ENCODE data around the gene HFE. TPM values are rescaled to one million over a fixed set of nuclear protein-coding genes. Genes with fewer than 3 reads are reported as not detected.

Gene HFE
- total RNA-seq, 1 experiment from 2014 or later, result 7.8 TPM

- Histone ChIP-seq H3K4me1 (ENCODE audit: insufficient read depth, low read length, poor library complexity, severe bottlenecking) (peaks cover 20% of the 10 kb centered on the region), H3K4me3 (ENCODE audit: low read depth, low read length, poor library complexity, severe bottlenecking) (peak overlapping the region; percentile 78), H3K27me3 (replicated peaks; ENCODE audit: insufficient read depth, low read depth, low read length, poor library complexity) (no peaks in the 10 kb centered on the region), H3K9me3 (ENCODE audit: low read depth, low read length, poor library complexity, severe bottlenecking) (no peaks in the 10 kb centered on the region), H3K36me3 (ENCODE audit: insufficient read depth, low read length, poor library complexity, severe bottlenecking) (no peaks in the 10 kb centered on the region), H3K27ac (ENCODE audit: low read depth, low read length, poor library complexity, severe bottlenecking) (peak overlapping the region; percentile 96)
- no TSS peak for BruUV-seq (replicated peaks)
- peak; percentile 30 for DNase-seq (ENCODE audit: low spot score)
- POLR2A ChIA-PET (ENCODE audit: low non-redundant PET), result interaction anchor here (0.6 kb wide), 1 partner anchor 70 kb away, joined by 3 read pairs; a partner anchor contains a TSS
- TF ChIP-seq EZH2 (IDR thresholded peaks at IDR 0.05; ENCODE audit: borderline replicate concordance, low read depth, low read length, poor library complexity, severe bottlenecking), result no peak
- TF ChIP-seq CTCF (conservative IDR thresholded peaks at IDR 0.05; ENCODE audit: low read depth, low read length), result no peak
- intact Hi-C loops (cut with micrococcal nuclease; ENCODE audit: unreplicated experiment), result loop anchor here (2.0 to 10.0 kb wide), 2 partner anchors 21 to 501 kb away; a partner anchor contains a TSS
- CTCF ChIA-PET, result no interaction called here
These were observed 33.0 kb upstream of the HFE start for GRCh38 chr6:26053992-26054780.

GRCh38 chr6:26054781-26055718, 32.2 kb upstream of the HFE start:
- peak; percentile 96 for DNase-seq (ENCODE audit: low spot score)
- ChIA-PET CTCF (no interaction called here), POLR2A (ENCODE audit: low non-redundant PET) (interaction anchor here (0.6 to 0.7 kb wide), 3 partner anchors 8 to 24 kb away, joined by 3 read pairs; a partner anchor contains a TSS)
- intact Hi-C loops (cut with micrococcal nuclease; ENCODE audit: unreplicated experiment), result loop anchor here (2.0 to 10.0 kb wide), 3 partner anchors 22 to 500 kb away; a partner anchor contains a TSS
- no TSS peak for BruUV-seq (replicated peaks)
- peak overlapping the region; percentile 78 for H3K4me3 ChIP-seq (ENCODE audit: low read depth, low read length, poor library complexity, severe bottlenecking)
- H3K9me3 ChIP-seq (ENCODE audit: low read depth, low read length, poor library complexity, severe bottlenecking), result no peaks in the 10 kb centered on the region
- no peak for TF ChIP-seq CTCF (conservative IDR thresholded peaks at IDR 0.05; ENCODE audit: low read depth, low read length)
- TF ChIP-seq EZH2 (IDR thresholded peaks at IDR 0.05; ENCODE audit: borderline replicate concordance, low read depth, low read length, poor library complexity, severe bottlenecking), result no peak
- H3K36me3 ChIP-seq (ENCODE audit: insufficient read depth, low read length, poor library complexity, severe bottlenecking), result no peaks in the 10 kb centered on the region
- peaks cover 20% of the 10 kb centered on the region for H3K4me1 ChIP-seq (ENCODE audit: insufficient read depth, low read length, poor library complexity, severe bottlenecking)
- H3K27ac ChIP-seq (ENCODE audit: low read depth, low read length, poor library complexity, severe bottlenecking), result peak overlapping the region; percentile 96
- H3K27me3 ChIP-seq (replicated peaks; ENCODE audit: insufficient read depth, low read depth, low read length, poor library complexity), result no peaks in the 10 kb centered on the region

All from A673 (cell line).